HG03196 (cell line): ENCODE measurements around the gene NFIX.

ENCODE experiments used
- ATAC-seq: cut with Tn5 transposase; IDR thresholded peaks from one replicate; pipeline ENCODE4 v1.9.1; 2021; ENCODE audit not compliant: unreplicated experiment

The NFIX gene

GRCh38 chr19:13053238-13053637 lies 58.0 kb downstream of the NFIX start:
- ATAC-seq: no peak

DNA sequence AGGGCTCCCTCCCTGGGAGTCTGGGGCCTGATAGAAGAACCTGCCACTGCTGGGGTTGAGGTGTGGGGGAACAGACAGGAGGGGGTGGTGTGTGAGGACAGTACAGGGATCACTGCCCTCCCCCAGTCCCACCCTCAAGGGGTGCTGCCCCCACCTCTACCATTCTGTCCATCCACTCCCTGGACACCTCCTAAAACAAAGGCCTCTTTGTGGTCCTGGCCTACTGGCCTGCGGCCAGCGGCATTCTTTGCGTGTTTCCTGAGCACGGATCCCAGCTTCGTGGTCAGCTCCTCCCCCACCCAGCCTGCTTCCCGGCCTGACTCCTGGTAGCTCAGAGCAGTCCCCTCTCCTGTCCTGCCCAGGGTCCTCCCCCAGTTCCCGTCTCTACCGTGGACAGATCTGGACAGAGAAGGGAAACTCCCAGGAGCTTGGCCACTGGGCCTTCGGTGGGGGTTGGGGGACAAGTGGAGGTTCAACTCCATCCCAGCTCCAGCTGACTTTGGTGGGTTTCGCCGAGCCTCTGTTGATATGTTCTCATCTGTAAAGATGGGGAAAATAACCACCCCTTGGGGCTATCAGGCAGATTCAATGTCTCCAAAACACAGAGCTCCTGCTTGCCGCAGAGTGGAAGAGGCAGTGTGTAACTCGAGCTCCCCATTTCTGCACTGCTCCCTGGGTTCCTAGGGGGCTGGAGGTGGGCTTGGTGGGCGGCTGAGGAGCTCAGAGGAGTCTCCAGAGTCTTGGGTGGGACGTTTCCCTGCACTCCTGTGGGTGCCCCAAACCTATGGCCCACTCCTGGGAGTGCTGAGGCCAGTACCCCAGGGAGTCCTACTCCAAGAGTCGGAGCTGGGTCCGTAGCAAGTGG lies 58.7 kb downstream of the NFIX start:
- no peak for ATAC-seq

DNA sequence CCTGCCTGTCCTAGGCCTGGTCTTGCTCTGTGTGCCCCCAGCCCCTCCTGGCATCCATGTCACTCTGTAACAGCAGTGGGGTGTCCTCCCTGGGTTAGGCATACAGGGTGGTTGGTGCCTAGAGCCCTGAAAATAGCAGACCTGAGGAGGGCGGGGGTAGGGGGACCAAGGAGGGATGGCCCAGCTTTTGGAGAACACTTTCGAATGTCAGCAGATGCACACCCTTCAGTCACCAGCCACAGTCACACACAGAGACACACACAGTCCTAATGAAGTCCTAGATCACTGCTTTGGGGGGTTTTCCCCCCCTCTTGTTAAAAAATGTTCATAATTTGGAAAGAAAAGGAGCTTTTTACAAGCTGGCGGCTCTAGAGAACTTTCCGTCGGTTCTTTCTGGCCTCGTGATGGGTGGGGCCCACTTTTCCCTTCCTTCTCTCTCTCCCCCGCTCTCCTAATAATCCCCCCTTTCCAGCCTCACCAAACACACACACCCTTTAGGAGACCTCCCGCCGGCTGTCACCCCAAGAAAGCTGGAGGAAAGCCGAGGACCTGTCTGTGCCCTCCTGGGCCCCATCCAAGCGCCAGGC lies 59.4 kb downstream of the NFIX start:
- ATAC-seq: no peak

DNA sequence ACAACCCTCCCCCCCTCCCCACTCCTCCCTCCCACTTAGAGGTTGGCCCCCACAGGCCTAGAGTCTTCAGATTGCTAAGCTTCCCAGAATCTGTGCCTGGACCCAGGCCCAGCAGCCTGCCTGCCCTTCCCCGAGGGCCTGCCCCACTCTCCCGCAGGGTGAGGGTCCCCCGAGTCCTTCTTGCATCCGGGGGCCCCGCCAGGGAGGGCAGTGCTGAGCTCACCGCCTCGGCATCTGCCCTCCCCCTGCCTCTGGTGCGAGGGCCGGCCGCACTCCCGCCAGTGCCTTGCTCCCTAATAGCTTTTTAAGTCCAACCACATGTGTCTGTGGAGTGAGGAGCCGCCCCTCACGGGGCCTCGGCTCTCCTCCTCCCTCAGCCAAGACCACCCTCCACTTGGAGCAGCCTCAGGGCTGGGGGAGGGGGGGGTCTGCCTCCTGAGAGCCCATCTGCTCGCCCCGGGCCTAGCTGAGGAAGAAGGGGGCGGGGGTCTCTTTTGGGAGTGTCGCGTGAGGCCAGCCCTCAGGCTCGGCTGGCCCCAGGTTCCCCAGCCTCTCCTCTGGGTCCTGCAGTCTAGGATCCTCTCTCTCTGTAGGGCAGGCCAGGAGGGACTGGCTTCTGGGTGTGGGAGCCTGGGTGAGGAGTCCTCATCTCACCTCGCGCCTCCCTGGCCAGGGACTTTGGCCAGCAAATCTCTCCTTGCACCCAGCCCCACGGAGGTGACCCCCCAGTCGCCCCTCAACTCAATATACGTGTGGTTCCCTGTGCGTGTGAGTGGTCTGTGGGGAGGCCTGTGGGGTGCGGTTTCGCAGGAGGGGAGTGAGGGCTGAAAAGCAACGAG lies 60.2 kb downstream of the NFIX start:
- ATAC-seq: no peak

GRCh38 chr19:13056052-13056660 lies 60.9 kb downstream of the NFIX start:
- no peak for ATAC-seq

- no peak for ATAC-seq
Observed at GRCh38 chr19:13057147-13057572, 61.9 kb downstream of the NFIX start.

GRCh38 chr19:13057744-13058143 lies 62.5 kb downstream of the NFIX start:
- ATAC-seq: no peak

GRCh38 chr19:13058951-13059660 lies 63.8 kb downstream of the NFIX start:
- no peak for ATAC-seq

DNA sequence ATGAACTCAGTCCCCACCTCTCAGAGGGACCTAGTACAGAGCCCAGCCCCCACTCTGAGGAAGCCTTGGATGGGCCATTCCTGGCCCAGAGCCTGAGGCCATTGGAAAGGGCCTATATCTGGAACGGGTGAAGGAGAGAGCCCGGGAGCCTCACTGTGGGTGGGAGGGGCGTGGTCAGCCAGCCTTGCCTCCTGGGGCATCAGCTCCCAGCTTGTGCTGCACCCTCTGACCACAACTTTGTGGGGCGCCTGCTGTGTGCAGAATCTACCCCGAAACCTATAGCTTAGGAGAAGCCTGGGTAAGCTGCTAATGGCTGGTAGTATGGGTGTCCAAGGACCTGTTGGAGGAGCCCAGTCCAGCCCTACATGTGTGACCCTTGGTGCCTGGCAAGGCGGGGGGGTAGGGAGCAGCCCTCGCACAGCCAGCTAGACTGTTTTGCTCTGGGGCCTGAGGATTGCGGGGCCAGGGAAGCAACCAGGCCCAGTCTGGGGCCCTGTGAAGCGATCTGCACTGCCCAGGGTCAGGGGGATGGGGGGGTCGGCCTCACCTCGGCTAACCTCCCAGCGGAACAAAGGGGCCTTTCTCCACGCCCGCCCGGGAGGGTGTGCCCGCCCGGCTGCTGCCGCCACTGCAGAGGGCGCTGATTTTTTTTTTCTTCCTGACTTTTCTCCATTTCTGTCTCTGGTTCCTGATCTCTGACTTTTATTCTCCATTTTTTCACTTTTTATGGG lies 65.1 kb downstream of the NFIX start:
- no peak for ATAC-seq

- ATAC-seq: no peak
Observed at GRCh38 chr19:13060964-13061927, 66.0 kb downstream of the NFIX start.

- no peak for ATAC-seq
Observed at GRCh38 chr19:13062317-13062716, 67.0 kb downstream of the NFIX start.

GRCh38 chr19:13063461-13064091 lies 68.3 kb downstream of the NFIX start:
- no peak for ATAC-seq

DNA sequence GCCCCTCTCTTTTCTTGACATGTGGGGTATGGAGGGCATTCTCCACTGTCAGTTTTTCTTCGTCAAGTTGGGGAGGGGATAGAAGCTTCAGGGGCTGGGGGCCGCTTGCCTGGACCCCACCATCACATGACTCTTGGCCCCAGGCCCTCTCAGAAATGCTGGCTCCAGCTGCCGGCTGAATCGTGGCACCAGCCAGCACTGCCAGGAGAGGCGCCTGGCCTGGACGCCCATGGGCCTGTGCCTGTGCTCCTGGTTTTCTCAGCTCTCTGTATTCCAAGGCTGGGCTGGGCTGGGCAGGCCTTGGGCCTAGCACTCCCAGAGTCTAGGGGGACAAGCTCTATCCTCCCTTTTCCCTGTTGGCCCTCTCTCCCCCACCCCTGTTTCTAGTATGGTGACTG lies 68.8 kb downstream of the NFIX start:
- ATAC-seq: no peak

- no peak for ATAC-seq
Observed at GRCh38 chr19:13066226-13066625, 71.0 kb downstream of the NFIX start.

- ATAC-seq: no peak
Observed at GRCh38 chr19:13066933-13067807, 71.9 kb downstream of the NFIX start.

DNA sequence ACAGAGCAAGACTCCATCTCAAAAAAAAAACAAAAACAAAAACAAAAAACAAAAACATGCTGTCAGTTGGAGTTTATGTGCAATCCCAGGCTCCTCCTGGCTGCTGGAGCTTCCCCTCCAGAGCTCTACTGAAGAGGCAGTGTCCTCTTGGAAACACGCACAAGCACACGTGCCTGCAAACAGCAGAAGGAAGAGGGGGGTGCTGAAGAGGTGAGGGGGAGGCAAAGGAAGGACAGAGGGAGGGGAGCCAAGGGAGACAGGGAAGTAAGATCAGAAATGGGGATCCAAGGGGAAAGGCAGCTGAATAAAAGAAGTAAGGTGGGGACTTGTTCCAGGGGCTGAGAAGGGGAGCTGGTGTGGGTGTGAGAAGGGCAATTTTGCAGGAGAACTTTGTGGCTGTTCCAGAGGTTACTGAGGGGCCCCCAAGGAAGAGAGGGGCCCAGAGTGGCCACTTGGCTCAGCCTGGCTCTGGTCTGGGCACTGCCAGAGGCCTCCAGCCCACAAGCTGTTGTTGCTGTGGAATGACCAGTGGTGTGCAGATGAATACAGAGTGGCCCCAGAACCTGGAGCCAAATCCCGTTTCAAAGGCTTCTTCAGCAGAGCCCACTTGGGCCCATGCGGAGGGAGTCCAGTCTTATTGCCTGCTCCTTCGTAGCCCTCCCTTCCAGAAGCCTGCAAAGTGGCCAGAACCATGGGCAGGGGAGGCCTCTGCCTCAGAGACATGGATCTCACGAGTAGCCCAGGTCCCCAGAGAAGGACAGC lies 73.0 kb downstream of the NFIX start:
- ATAC-seq: no peak
